ENCODE measurements around the gene RNASEH2A.
A peak's percentile ranks its signal among the peaks of the same experiment; 100 is the strongest.

DNA sequence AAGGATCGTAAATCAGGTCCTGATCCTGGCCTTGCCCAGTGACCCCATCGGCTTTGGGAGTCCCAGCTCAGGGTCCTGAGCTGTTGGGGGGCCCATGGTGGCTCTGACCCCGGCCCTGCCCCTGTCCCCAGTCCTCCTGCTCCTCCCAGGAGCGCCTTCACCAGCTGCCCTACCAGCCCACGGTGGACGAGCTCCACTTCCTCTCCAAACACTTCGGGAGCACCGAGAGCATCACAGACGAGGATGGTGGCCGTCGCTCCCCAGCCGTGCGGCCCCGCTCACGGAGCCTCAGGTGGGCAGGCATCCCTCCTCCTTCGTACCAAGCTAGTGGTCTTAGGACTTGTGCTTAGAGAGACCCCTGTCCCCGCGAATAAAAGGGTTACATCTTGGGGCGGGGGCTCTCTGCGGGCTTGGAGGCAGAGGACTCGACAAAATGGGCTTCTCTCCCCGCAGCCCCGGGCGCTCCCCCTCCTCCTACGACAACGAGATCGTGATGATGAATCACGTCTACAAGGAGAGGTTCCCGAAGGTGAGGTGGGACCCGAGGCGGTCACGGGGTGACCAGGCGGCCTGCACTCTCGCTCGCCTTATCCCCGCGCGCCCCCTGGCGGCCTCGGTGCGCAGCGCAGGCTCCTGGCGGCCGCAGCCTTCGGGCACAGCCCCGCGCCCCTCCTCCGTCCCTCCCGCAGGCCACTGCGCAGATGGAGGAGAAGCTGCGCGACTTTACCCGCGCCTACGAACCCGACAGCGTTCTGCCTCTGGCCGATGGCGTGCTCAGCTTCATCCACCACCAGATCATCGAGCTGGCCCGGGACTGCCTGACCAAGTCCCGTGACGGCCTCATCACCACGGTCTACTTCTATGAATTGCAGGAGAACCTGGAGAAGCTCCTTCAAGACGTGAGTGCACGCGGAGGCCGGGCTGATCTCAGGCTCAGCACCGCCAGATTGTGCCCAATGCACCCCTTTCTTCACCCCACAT, 41.1 kb downstream of the RNASEH2A start:
- TF ChIP-seq, protein P1, sequence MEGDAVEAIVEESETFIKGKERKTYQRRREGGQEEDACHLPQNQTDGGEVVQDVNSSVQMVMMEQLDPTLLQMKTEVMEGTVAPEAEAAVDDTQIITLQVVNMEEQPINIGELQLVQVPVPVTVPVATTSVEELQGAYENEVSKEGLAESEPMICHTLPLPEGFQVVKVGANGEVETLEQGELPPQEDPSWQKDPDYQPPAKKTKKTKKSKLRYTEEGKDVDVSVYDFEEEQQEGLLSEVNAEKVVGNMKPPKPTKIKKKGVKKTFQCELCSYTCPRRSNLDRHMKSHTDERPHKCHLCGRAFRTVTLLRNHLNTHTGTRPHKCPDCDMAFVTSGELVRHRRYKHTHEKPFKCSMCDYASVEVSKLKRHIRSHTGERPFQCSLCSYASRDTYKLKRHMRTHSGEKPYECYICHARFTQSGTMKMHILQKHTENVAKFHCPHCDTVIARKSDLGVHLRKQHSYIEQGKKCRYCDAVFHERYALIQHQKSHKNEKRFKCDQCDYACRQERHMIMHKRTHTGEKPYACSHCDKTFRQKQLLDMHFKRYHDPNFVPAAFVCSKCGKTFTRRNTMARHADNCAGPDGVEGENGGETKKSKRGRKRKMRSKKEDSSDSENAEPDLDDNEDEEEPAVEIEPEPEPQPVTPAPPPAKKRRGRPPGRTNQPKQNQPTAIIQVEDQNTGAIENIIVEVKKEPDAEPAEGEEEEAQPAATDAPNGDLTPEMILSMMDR (IDR thresholded peaks at IDR 0.05), result peak; percentile 96 to 100 (median 97)
- no peak for TF ChIP-seq POLR2A (IDR thresholded peaks at IDR 0.05)
- peak; percentile 52 to 57 for TF ChIP-seq POLR2AphosphoS5 (IDR thresholded peaks at IDR 0.05; ENCODE audit: insufficient read depth in 1 of 2, low read depth in 1 of 2)
